Esophagus squamous epithelium (tissue), 5 donors: ENCODE results near the gene DSCAML1. TPM values are rescaled to one million over a fixed set of nuclear protein-coding genes. Genes with fewer than 3 reads are reported as not detected.

Experiments used
- DNase-seq: peaks from one replicate; lab custom pipeline; 2025; lab: John Stamatoyannopoulos, UW
- H3K27ac ChIP-seq, 4 donors: fragments of 200-600 bp; sonication (generic); one replicate each; pipeline ENCODE4 v1.5.1; 2016 to 2019; ENCODE audit warnings: mild to moderate bottlenecking in 1 of 4
- H3K27me3 ChIP-seq, 4 donors: fragments of 200-600 bp; sonication (generic); 1 replicate in 3 of 4; 2 replicates in 1 of 4; pipeline versions ENCODE4 v1.5.1 to v1.6.0; 2017 to 2021; ENCODE audit warnings: antibody characterized with exemption in 1 of 4
- H3K36me3 ChIP-seq, 3 donors: fragments of 200-600 bp; sonication (generic); one replicate each; pipeline ENCODE4 v1.5.1; 2016 to 2019
- H3K4me1 ChIP-seq, 3 donors: fragments of 200-600 bp; sonication (generic); one replicate each; pipeline ENCODE4 v1.5.1; 2017 to 2019
- H3K4me3 ChIP-seq, 4 donors: fragments of 200-600 bp; sonication (generic); 1 replicate in 3 of 4; 2 replicates in 1 of 4; pipeline ENCODE4 v1.5.1; 2016 to 2019; ENCODE audit warnings: mild to moderate bottlenecking in 2 of 4, moderate library complexity in 1 of 4
- H3K9me3 ChIP-seq, 3 donors: fragments of 200-600 bp; sonication (generic); one replicate each; pipeline ENCODE4 v1.5.1; 2016 to 2019
- POLR2A ChIP-seq, 4 donors: fragments of 450-650 bp; IDR thresholded peaks; one replicate each; pipeline ENCODE4 v1.6.1; 2017; ENCODE audit warnings: antibody characterized with exemption in 4 of 4, mild to moderate bottlenecking in 4 of 4, moderate library complexity in 3 of 4
- WGBS, 2 donors: methylation state at CpG; one replicate each; pipeline ENCODE4 v1.1.5; 2018; 5-methylcytosine and 5-hydroxymethylcytosine counted together
- intact Hi-C: fragments of 100-400 bp; cut with DNase I; formaldehyde crosslinking; loops from one replicate; pipeline ENCODE4 v1.15.0; 2022
- total RNA-seq, 4 donors: library from RNA; depleted of rRNA; stranded (reverse); fragments of >200 nt; gene quantifications; one replicate each; pipeline ENCODE4 v1.1.0, GENCODE V29; 2016
- TF ChIP-seq, protein P1 (sequence below), 6 experiments: fragments of 450-650 bp in 4 of 6; fragments of 200-600 bp in 2 of 6; sonication (generic) in 2 of 6; IDR thresholded peaks; one replicate each; pipeline ENCODE4 v1.5.1; 2016 to 2019; ENCODE audit warnings: antibody characterized with exemption in 6 of 6, mild to moderate bottlenecking in 4 of 6, moderate library complexity in 4 of 6
- donor health status: DM: yes; HTN: yes; CAD: no.

Gene DSCAML1
- total RNA-seq, 4 donors from 2014 or later: 0.04 to 0.19 TPM; not detected in 2

DNA sequence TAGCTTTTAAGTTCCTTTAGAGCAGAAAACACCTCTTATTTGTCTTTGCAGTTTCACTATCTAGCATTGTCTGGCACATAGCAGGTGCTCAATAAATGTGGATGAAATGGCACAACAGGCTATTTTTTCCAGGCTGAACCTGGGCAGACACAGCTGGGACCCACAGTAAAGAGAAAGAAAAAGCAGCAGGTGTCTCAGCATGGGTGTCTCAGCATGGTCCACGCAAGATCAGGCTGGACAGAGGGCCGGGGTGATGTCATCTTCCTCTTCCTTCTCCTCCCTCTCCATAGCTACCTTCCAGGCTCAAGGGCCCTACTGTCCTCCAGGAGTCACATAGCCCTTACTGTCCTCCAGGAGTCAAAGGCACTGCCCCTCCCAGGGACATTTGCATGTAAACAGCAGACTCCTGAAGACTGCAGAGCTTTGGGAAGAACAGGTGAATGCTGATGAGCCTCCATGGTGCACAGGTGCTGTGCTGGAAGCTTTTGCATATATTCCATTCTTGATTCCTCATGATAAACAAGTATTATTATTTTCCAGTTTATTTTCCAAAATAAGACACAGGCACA lies 65.2 kb downstream of the DSCAML1 start:
- 61 to 69% methylated on average over 2 of the region's 2 CpGs for WGBS, 2 donors
- H3K9me3 ChIP-seq: no peaks in the 10 kb centered on the region
- peaks cover 0 to 11% (median 0%) of the 10 kb centered on the region in 4 donors for H3K27me3 ChIP-seq
- no peak overlapping the region for H3K27ac ChIP-seq
- TF ChIP-seq, protein P1, sequence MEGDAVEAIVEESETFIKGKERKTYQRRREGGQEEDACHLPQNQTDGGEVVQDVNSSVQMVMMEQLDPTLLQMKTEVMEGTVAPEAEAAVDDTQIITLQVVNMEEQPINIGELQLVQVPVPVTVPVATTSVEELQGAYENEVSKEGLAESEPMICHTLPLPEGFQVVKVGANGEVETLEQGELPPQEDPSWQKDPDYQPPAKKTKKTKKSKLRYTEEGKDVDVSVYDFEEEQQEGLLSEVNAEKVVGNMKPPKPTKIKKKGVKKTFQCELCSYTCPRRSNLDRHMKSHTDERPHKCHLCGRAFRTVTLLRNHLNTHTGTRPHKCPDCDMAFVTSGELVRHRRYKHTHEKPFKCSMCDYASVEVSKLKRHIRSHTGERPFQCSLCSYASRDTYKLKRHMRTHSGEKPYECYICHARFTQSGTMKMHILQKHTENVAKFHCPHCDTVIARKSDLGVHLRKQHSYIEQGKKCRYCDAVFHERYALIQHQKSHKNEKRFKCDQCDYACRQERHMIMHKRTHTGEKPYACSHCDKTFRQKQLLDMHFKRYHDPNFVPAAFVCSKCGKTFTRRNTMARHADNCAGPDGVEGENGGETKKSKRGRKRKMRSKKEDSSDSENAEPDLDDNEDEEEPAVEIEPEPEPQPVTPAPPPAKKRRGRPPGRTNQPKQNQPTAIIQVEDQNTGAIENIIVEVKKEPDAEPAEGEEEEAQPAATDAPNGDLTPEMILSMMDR (IDR thresholded peaks at IDR 0.05): no peak
- no peak for TF ChIP-seq POLR2A (IDR thresholded peaks at IDR 0.05)
- no peak for DNase-seq
- H3K4me3 ChIP-seq: no peak overlapping the region
- no peaks in the 10 kb centered on the region for H3K4me1 ChIP-seq
- H3K36me3 ChIP-seq: no peaks in the 10 kb centered on the region
- intact Hi-C loops: no loop called here

DNA sequence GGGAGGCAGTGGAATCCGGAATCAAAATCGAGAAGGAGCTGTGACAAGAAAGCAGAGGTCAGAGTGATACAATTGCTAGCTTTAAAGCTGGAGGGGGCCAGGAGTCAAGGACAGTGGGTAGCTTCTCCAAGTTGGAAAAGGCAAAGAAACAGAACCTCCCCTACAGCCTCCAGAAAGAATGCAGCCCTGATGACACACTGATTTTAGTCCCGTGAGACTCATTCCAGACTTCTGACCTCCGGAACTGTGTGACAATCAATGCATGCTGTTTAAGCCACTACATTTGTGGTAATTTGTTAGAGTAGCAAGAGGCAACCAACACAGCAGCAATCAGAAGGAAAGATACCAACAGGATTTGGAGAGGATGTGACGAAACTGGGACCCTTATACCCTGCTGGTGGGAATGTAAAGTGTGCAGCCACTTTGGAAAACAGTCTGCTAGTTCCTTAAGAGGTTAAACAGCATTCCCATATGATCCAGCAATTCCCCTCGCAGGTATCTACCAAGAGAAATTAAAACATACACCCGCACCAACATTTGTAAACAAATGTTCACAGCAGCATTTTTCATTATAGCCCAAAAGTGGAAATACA lies 66.7 kb downstream of the DSCAML1 start:
- Histone ChIP-seq H3K4me1 (no peaks in the 10 kb centered on the region), H3K36me3 (no peaks in the 10 kb centered on the region), H3K9me3 (no peaks in the 10 kb centered on the region), H3K27ac (no peak overlapping the region), H3K4me3 (no peak overlapping the region), H3K27me3 (peaks cover 0 to 16% (median 0%) of the 10 kb centered on the region in 4 donors)
- no peak for TF ChIP-seq POLR2A (IDR thresholded peaks at IDR 0.05)
- TF ChIP-seq, protein P1 (IDR thresholded peaks at IDR 0.05): no peak
- intact Hi-C loops: no loop called here
- 71 to 72% methylated on average over 7 of the region's 7 CpGs for WGBS, 2 donors
- no peak for DNase-seq

DNA sequence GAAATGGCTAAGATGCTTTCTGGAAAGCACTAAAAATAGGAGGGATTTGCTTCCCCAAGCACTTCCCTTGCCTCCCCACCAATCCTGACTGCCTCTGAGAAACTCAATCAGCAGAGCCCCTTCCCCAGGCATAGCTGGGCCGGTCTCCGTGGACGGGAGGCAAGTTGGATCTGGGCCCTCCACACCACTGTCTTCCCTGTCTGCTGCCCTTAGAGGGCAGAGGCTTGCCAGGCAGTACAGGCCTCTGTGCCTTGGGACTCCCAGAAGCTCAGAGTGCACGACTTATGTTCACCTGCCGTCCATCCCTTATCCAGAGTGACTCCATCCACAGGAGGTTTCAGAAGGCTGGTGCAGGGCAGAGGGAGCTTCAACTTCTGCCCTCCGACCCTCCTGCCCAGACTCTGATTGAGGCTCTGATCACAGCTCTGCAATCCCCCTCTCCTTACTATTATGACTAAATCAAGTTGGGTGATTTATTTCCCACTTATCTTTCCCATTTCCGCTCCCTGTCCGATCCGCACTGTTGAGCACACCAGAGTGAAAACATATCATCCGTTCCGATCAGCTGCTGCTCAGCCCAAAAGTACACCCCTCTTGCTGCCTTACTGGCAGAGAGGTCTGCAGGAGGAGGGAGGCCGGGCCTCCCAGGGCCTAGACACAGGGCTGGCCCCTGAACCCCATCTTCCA lies 71.8 kb downstream of the DSCAML1 start:
- WGBS, 2 donors: 76 to 83% methylated on average over 4 to 11 of the region's 12 CpGs
- Histone ChIP-seq H3K36me3 (no peaks in the 10 kb centered on the region), H3K27me3 (peaks cover 0 to 24% (median 0%) of the 10 kb centered on the region in 4 donors), H3K4me1 (no peaks in the 10 kb centered on the region), H3K4me3 (no peak overlapping the region), H3K27ac (no peak overlapping the region), H3K9me3 (no peaks in the 10 kb centered on the region)
- DNase-seq: no peak
- intact Hi-C loops: no loop called here
- TF ChIP-seq, protein P1 (IDR thresholded peaks at IDR 0.05): no peak
- TF ChIP-seq POLR2A (IDR thresholded peaks at IDR 0.05): no peak

DNA sequence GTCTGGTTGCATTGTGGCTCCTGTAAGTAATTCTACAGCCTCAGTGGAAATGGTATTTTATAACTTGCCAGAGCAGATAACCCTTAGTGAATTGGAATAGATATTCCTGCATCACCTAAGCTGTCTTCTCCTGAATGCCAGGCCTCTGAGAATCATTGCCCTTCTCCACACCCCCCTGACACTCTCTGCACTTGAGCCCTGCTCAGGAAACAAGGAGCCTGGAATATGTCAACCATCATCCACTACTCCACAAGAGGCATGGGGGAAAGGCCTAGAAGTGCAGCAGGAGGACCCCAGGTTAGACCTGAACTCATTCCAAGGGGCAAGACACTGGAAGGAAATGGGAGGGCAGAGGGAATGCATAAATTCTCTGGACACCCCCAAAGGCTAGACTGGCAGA lies 72.4 kb downstream of the DSCAML1 start:
- intact Hi-C loops: no loop called here
- Histone ChIP-seq H3K4me3 (no peak overlapping the region), H3K27ac (no peak overlapping the region), H3K4me1 (no peaks in the 10 kb centered on the region), H3K9me3 (no peaks in the 10 kb centered on the region), H3K27me3 (peaks cover 0 to 30% (median 0%) of the 10 kb centered on the region in 4 donors), H3K36me3 (no peaks in the 10 kb centered on the region)
- TF ChIP-seq, protein P1 (IDR thresholded peaks at IDR 0.05): no peak
- no peak for TF ChIP-seq POLR2A (IDR thresholded peaks at IDR 0.05)
- no peak for DNase-seq

DNA sequence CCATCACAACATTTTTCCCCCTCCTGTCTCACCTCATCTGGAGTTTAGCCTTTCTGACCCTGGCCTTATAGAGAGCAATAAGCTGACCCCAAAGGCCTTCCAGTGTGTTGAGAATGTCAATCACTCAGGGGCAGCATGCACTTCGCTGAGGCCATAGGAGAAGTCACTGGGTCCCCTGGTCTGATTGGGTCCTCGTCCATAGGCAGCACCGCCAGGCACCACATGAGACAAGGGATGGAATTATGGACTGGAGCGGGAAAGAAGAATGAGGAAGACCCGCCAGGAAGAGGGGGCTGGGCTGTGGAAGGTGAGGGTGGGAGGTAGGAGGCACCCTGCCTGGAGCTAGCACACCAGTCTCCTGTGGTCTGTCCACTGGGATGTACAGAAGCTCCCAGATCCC lies 72.9 kb downstream of the DSCAML1 start:
- Histone ChIP-seq H3K27ac (no peak overlapping the region), H3K27me3 (peaks cover 0 to 35% (median 0%) of the 10 kb centered on the region in 4 donors), H3K36me3 (no peaks in the 10 kb centered on the region), H3K4me1 (no peaks in the 10 kb centered on the region), H3K9me3 (no peaks in the 10 kb centered on the region), H3K4me3 (no peak overlapping the region)
- WGBS, 2 donors: 82 to 85% methylated on average over 4 to 5 of the region's 5 CpGs
- TF ChIP-seq, protein P1 (IDR thresholded peaks at IDR 0.05): no peak
- no peak for TF ChIP-seq POLR2A (IDR thresholded peaks at IDR 0.05)
- intact Hi-C loops: no loop called here
- DNase-seq: no peak
